ENCODE results near the gene CDPF1.

CDPF1 gene

GRCh38 chr22:46220921-46221320, 29.2 kb downstream of the CDPF1 start:
- H2AFZ ChIP-seq (ENCODE audit: low read depth), result no peak overlapping the region
- H3K4me1 ChIP-seq (ENCODE audit: low read depth, poor library complexity, severe bottlenecking), result peaks cover 8% of the 10 kb centered on the region
- no peak for TF ChIP-seq CTCF (conservative IDR thresholded peaks at IDR 0.05; ENCODE audit: low read depth, low read length)
- H4K20me1 ChIP-seq (ENCODE audit: insufficient read depth), result no peaks in the 10 kb centered on the region
- H3K4me3 ChIP-seq (IDR thresholded peaks at IDR 0.05; ENCODE audit: insufficient read depth, low read depth, low read length), result no peak overlapping the region
- no peaks in the 10 kb centered on the region for H3K79me2 ChIP-seq (ENCODE audit: insufficient read depth, low read depth)
- H3K36me3 ChIP-seq (ENCODE audit: insufficient read depth), result no peaks in the 10 kb centered on the region
- no peaks in the 10 kb centered on the region for H3K27me3 ChIP-seq (ENCODE audit: insufficient read depth, low read depth)
- no peak overlapping the region for H3K9ac ChIP-seq
- H3K27ac ChIP-seq, result no peak overlapping the region
- H3K4me2 ChIP-seq, result no peak overlapping the region

- Histone ChIP-seq H2AFZ (ENCODE audit: low read depth) (no peak overlapping the region), H3K4me3 (IDR thresholded peaks at IDR 0.05; ENCODE audit: insufficient read depth, low read depth, low read length) (no peak overlapping the region), H3K27me3 (ENCODE audit: insufficient read depth, low read depth) (no peaks in the 10 kb centered on the region), H3K36me3 (ENCODE audit: insufficient read depth) (no peaks in the 10 kb centered on the region), H3K27ac (no peak overlapping the region), H3K4me1 (ENCODE audit: low read depth, poor library complexity, severe bottlenecking) (peaks cover 8% of the 10 kb centered on the region), H3K79me2 (ENCODE audit: insufficient read depth, low read depth) (no peaks in the 10 kb centered on the region), H4K20me1 (ENCODE audit: insufficient read depth) (no peaks in the 10 kb centered on the region), H3K4me2 (no peak overlapping the region), H3K9ac (no peak overlapping the region)
- no peak for TF ChIP-seq CTCF (conservative IDR thresholded peaks at IDR 0.05; ENCODE audit: low read depth, low read length)
These were observed 30.5 kb downstream of the CDPF1 start for GRCh38 chr22:46219636-46220035.

- no peak for TF ChIP-seq CTCF (conservative IDR thresholded peaks at IDR 0.05; ENCODE audit: low read depth, low read length)
- Histone ChIP-seq H3K9ac (no peak overlapping the region), H3K4me3 (IDR thresholded peaks at IDR 0.05; ENCODE audit: insufficient read depth, low read depth, low read length) (no peak overlapping the region), H3K27ac (no peak overlapping the region), H3K4me2 (no peak overlapping the region), H4K20me1 (ENCODE audit: insufficient read depth) (no peaks in the 10 kb centered on the region), H3K36me3 (ENCODE audit: insufficient read depth) (no peaks in the 10 kb centered on the region), H2AFZ (ENCODE audit: low read depth) (no peak overlapping the region), H3K27me3 (ENCODE audit: insufficient read depth, low read depth) (no peaks in the 10 kb centered on the region), H3K79me2 (ENCODE audit: insufficient read depth, low read depth) (no peaks in the 10 kb centered on the region), H3K4me1 (ENCODE audit: low read depth, poor library complexity, severe bottlenecking) (peaks cover 3% of the 10 kb centered on the region)
These were observed 35.5 kb downstream of the CDPF1 start for GRCh38 chr22:46214616-46215015.

- H3K9ac ChIP-seq, result no peak overlapping the region
- no peak overlapping the region for H3K4me2 ChIP-seq
- H3K27ac ChIP-seq, result no peak overlapping the region
- no peaks in the 10 kb centered on the region for H3K27me3 ChIP-seq (ENCODE audit: insufficient read depth, low read depth)
- no peak overlapping the region for H2AFZ ChIP-seq (ENCODE audit: low read depth)
- H3K4me3 ChIP-seq (IDR thresholded peaks at IDR 0.05; ENCODE audit: insufficient read depth, low read depth, low read length), result no peak overlapping the region
- no peak for TF ChIP-seq CTCF (conservative IDR thresholded peaks at IDR 0.05; ENCODE audit: low read depth, low read length)
- no peaks in the 10 kb centered on the region for H3K36me3 ChIP-seq (ENCODE audit: insufficient read depth)
- no peaks in the 10 kb centered on the region for H3K4me1 ChIP-seq (ENCODE audit: low read depth, poor library complexity, severe bottlenecking)
- no peaks in the 10 kb centered on the region for H4K20me1 ChIP-seq (ENCODE audit: insufficient read depth)
- H3K79me2 ChIP-seq (ENCODE audit: insufficient read depth, low read depth), result no peaks in the 10 kb centered on the region
These were observed 35.9 kb downstream of the CDPF1 start for GRCh38 chr22:46214149-46214548.

Measured in KMS-11 (cell line).